K562 treated with DMSO at 1 percent for 24 hours (cell line): ENCODE results near the gene MMADHC. TPM values are rescaled to one million over a fixed set of nuclear protein-coding genes. Genes with fewer than 3 reads are reported as not detected.

ENCODE experiments used
- total RNA-seq: library from RNA; unstranded; fragments of 300-600 nt; gene quantifications from 2 replicates; pipeline ENCODE4 v1.2.3, GENCODE V29; 2022; ENCODE audit warnings: low read depth; ENCODE audit not compliant: insufficient read depth

MMADHC gene
- total RNA-seq, result 123 and 152 TPM in 2 replicates

DNA sequence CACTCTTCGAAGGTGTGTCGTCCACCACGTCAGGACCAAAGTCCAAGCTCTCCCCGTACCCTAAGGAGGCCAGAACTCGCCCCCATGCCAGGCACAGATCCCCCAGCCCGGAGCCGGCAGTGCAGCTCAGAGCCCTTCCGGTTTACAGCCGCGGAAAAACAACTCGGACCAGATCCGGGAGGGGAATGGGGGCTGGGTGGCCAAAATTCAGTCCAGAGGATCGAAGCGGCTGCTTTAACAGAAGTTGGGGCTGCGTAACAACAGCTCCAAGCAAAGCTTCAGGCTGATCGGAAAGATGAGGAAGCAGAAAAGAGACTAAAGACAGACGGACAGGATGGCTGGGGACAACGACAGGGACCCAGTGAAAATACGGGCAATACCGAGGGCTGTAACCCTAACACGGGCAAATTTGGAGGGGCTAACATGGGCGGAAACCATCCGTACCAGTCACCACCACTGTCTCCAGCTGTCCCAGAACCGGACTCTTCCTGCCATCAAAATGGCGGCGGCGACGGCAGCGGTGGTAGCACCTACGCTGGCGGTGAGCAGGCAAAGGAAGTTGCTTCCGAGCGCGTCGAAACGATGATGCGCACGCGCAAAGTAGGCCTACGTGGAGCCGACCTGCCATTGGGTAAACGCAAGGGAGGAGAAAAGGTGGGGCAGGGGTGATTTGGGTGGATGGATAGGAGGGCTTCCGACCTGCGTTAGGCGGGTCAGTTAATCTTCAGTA is at the start of gene MMADHC:
Gene MMADHC (minus strand): TSS at position 556 of the 730 bp plus-strand sequence. CDS start 678 bp downstream, outside the sequence.

